WTC11 (cell line): ENCODE data around the gene ATP9B. TPM values are rescaled to one million over a fixed set of nuclear protein-coding genes. Genes with fewer than 3 reads are reported as not detected.

ENCODE experiments used
- ATAC-seq: fragments of 200-7000 bp; cut with Tn5 transposase; 2 replicates; pipeline ENCODE4 v1.10.0; 2021; ENCODE audit warnings: mild to moderate bottlenecking, moderate library complexity
- CTCF ChIA-PET: fragments of 300-600 bp; sonication (Branson Sonifier 250); formaldehyde crosslinking; loops from one replicate; lab custom pipeline; 2021; ENCODE audit warnings: antibody characterized with exemption; lab: Charles Lee
- POLR2A ChIA-PET: fragments of 350-600 bp; sonication (Branson Sonifier 250); formaldehyde crosslinking; loops from one replicate; lab custom pipeline; 2021; ENCODE audit warnings: antibody characterized with exemption; lab: Charles Lee
- DNase-seq: peaks from one replicate; pipeline ENCODE4 v3.0.0; 2021; ENCODE audit warnings: low spot score
- H3K27ac Mint-ChIP-seq: 2 replicates; pipeline ENCODE4 v1.8.0; 2021; ENCODE audit warnings: mixed read lengths
- H3K27me3 Mint-ChIP-seq: 2 replicates; pipeline ENCODE4 v1.8.0; 2021; ENCODE audit warnings: low read depth, mild to moderate bottlenecking, moderate library complexity, mixed read lengths
- H3K36me3 Mint-ChIP-seq: 2 replicates; pipeline ENCODE4 v1.8.0; 2021; ENCODE audit warnings: mixed read lengths
- H3K4me1 Mint-ChIP-seq: 2 replicates; pipeline ENCODE4 v1.8.0; 2022; ENCODE audit warnings: mixed read lengths
- H3K4me3 Mint-ChIP-seq: 2 replicates; pipeline ENCODE4 v1.8.0; 2021; ENCODE audit warnings: mild to moderate bottlenecking, moderate library complexity, mixed read lengths
- H3K9me3 Mint-ChIP-seq: 2 replicates; pipeline ENCODE4 v1.8.0; 2021; ENCODE audit warnings: mixed read lengths
- ATF1 ChIP-seq: sonication (generic); formaldehyde crosslinking; IDR thresholded peaks from 2 replicates; pipeline ENCODE4 v1.8.1; 2023; ENCODE audit warnings: mild to moderate bottlenecking, moderate library complexity, missing genetic modification reagents
- CBFB ChIP-seq: sonication (generic); formaldehyde crosslinking; IDR thresholded peaks from 2 replicates; pipeline ENCODE4 v1.8.1; 2022; ENCODE audit warnings: mild to moderate bottlenecking, low read depth, missing genetic modification reagents
- CREB1 ChIP-seq: sonication (generic); formaldehyde crosslinking; IDR thresholded peaks from 2 replicates; pipeline ENCODE4 v1.8.0; 2023; ENCODE audit warnings: mild to moderate bottlenecking, missing genetic modification reagents
- ELF4 ChIP-seq: sonication (generic); formaldehyde crosslinking; IDR thresholded peaks from 2 replicates; pipeline ENCODE4 v1.8.1; 2022; ENCODE audit warnings: low read depth, mild to moderate bottlenecking, moderate library complexity, missing genetic modification reagents
- ESRRA ChIP-seq: sonication (generic); formaldehyde crosslinking; IDR thresholded peaks from 2 replicates; pipeline ENCODE4 v1.8.1; 2022; ENCODE audit warnings: mild to moderate bottlenecking, missing genetic modification reagents, borderline replicate concordance
- GABPB1 ChIP-seq: sonication (generic); formaldehyde crosslinking; IDR thresholded peaks from 2 replicates; pipeline ENCODE4 v1.8.1; 2023; ENCODE audit warnings: mild to moderate bottlenecking, missing genetic modification reagents
- GTF2I ChIP-seq: fragments of 250-450 bp; sonication (Bioruptor Pico); conservative IDR thresholded peaks from 2 replicates; pipeline ENCODE4 v1.4.0; 2021; ENCODE audit warnings: mild to moderate bottlenecking
- OVOL2 ChIP-seq: fragments of 250-450 bp; sonication (Bioruptor Pico); IDR thresholded peaks from 2 replicates; pipeline ENCODE4 v1.9.0; 2021; ENCODE audit warnings: mild to moderate bottlenecking, borderline replicate concordance
- RELA ChIP-seq: sonication (generic); formaldehyde crosslinking; IDR thresholded peaks from 2 replicates; pipeline ENCODE4 v1.8.1; 2022; ENCODE audit warnings: missing genetic modification reagents, mild to moderate bottlenecking, borderline replicate concordance
- RORB ChIP-seq: fragments of 250-450 bp; sonication (Bioruptor Pico); IDR thresholded peaks from 2 replicates; pipeline ENCODE4 v1.9.0; 2021; ENCODE audit warnings: mild to moderate bottlenecking
- SMAD4 ChIP-seq: sonication (generic); formaldehyde crosslinking; IDR thresholded peaks from 2 replicates; pipeline ENCODE4 v1.8.0; 2022; ENCODE audit warnings: mild to moderate bottlenecking, missing genetic modification reagents
- ZBTB21 ChIP-seq: sonication (generic); formaldehyde crosslinking; IDR thresholded peaks from 2 replicates; pipeline ENCODE4 v1.8.1; 2023; ENCODE audit warnings: mild to moderate bottlenecking, missing genetic modification reagents, borderline replicate concordance
- ZNF219 ChIP-seq: sonication (generic); formaldehyde crosslinking; IDR thresholded peaks from 2 replicates; pipeline ENCODE4 v1.8.0; 2023; ENCODE audit warnings: missing genetic modification reagents, mild to moderate bottlenecking, borderline replicate concordance
- ZNF396 ChIP-seq: fragments of 250-450 bp; sonication (Bioruptor Pico); IDR thresholded peaks from 2 replicates; pipeline ENCODE4 v1.8.0; 2021; ENCODE audit warnings: mild to moderate bottlenecking, moderate library complexity, borderline replicate concordance
- total RNA-seq: library from RNA; stranded (reverse); gene quantifications from 3 replicates; pipeline ENCODE4 v1.2.3, GENCODE V29; 2021
- TF ChIP-seq, protein P1 (sequence below): sonication (generic); formaldehyde crosslinking; IDR thresholded peaks from 2 replicates; pipeline ENCODE4 v1.8.1; 2023; ENCODE audit warnings: mild to moderate bottlenecking, moderate library complexity, missing genetic modification reagents
- TF ChIP-seq, protein P2 (sequence below): sonication (generic); formaldehyde crosslinking; IDR thresholded peaks from 2 replicates; pipeline ENCODE4 v1.8.0; 2022; ENCODE audit warnings: mild to moderate bottlenecking, missing genetic modification reagents
- TF ChIP-seq, protein P3 (sequence below): sonication (generic); formaldehyde crosslinking; IDR thresholded peaks from 2 replicates; pipeline ENCODE4 v1.8.1; 2023; ENCODE audit warnings: mild to moderate bottlenecking, missing genetic modification reagents
- TF ChIP-seq, protein P4 (sequence below): sonication (generic); formaldehyde crosslinking; IDR thresholded peaks from 2 replicates; pipeline ENCODE4 v1.8.0; 2023; ENCODE audit warnings: missing genetic modification reagents
- TF ChIP-seq, protein P5 (sequence below): fragments of 250-450 bp; sonication (Bioruptor Pico); conservative IDR thresholded peaks from 2 replicates; pipeline ENCODE4 v1.9.0; 2021; ENCODE audit warnings: mild to moderate bottlenecking

Gene ATP9B
- total RNA-seq, 1 experiment from 2014 or later = 19.0 TPM

DNA sequence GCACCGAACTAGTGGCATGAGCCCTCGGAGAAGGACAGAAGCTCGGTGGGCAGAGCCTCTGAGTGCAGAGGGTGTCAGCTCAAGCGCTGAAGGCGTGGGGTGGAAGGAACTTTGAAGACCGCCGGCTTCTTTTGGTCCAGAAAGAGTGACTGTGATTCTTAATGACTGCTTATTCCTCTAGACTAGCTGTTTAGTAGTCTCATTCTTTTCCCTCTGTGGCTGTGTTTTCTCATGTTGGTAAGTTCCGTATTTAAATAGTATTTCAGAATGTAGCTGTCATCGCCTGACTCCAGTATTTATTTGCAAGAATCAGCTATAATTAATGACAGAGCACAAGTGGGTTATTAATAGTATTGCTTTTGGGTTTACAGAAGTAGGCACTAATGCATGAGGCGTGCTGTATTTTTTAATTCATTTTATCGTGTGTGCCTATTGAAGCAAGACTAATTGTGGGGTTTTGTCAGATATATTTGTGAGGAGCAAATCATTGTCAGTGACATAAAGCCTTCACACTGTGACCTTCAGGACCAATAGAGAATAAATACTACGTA is 245.7 kb downstream of the ATP9B start (continued):
- no peak for TF ChIP-seq GTF2I (CRISPR knock-in tag)

DNA sequence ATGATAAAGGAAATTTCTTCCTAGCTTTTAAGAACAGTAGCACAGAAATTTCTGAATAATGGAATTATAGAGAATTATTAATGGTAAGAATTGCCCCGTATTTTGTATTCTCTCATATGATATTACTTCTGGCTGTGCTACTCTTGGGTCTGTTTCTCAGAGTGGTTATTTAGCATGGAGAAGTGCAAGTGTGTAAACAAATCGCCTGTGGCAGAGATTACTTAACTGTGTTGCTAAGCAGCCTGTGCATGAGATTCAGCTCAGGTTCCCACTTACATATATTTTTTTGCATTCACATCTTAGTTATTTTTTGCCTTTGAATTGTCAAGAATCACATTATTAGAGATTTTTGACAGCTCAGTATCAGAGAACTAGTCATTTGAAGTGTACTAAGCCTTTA is 246.4 kb downstream of the ATP9B start:
- Mint-ChIP-seq H3K4me1 (peaks cover 4% of the 10 kb centered on the region; the same call in 1 of the 2 replicates), H3K27me3 (no peaks in the 10 kb centered on the region), H3K27ac (no peak overlapping the region), H3K9me3 (peaks cover 5% of the 10 kb centered on the region), H3K4me3 (no peak overlapping the region), H3K36me3 (peaks cover 10% of the 10 kb centered on the region)
- no peak for DNase-seq
- TF ChIP-seq RELA (no peak), CREB1 (no peak), ZBTB21 (no peak), RORB (CRISPR knock-in tag) (no peak), ELF4 (CRISPR knock-in tag) (no peak), CBFB (CRISPR knock-in tag) (no peak), GABPB1 (CRISPR knock-in tag) (no peak), SMAD4 (no peak), ESRRA (no peak)
- TF ChIP-seq, protein P1, sequence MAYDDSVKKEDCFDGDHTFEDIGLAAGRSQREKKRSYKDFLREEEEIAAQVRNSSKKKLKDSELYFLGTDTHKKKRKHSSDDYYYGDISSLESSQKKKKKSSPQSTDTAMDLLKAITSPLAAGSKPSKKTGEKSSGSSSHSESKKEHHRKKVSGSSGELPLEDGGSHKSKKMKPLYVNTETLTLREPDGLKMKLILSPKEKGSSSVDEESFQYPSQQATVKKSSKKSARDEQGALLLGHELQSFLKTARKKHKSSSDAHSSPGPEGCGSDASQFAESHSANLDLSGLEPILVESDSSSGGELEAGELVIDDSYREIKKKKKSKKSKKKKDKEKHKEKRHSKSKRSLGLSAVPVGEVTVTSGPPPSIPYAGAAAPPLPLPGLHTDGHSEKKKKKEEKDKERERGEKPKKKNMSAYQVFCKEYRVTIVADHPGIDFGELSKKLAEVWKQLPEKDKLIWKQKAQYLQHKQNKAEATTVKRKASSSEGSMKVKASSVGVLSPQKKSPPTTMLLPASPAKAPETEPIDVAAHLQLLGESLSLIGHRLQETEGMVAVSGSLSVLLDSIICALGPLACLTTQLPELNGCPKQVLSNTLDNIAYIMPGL = no peak
- TF ChIP-seq, protein P2, sequence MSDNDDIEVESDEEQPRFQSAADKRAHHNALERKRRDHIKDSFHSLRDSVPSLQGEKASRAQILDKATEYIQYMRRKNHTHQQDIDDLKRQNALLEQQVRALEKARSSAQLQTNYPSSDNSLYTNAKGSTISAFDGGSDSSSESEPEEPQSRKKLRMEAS (CRISPR knock-in tag) = no peak
- TF ChIP-seq, protein P3, sequence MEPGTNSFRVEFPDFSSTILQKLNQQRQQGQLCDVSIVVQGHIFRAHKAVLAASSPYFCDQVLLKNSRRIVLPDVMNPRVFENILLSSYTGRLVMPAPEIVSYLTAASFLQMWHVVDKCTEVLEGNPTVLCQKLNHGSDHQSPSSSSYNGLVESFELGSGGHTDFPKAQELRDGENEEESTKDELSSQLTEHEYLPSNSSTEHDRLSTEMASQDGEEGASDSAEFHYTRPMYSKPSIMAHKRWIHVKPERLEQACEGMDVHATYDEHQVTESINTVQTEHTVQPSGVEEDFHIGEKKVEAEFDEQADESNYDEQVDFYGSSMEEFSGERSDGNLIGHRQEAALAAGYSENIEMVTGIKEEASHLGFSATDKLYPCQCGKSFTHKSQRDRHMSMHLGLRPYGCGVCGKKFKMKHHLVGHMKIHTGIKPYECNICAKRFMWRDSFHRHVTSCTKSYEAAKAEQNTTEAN (CRISPR knock-in tag) = no peak
- TF ChIP-seq, protein P4, sequence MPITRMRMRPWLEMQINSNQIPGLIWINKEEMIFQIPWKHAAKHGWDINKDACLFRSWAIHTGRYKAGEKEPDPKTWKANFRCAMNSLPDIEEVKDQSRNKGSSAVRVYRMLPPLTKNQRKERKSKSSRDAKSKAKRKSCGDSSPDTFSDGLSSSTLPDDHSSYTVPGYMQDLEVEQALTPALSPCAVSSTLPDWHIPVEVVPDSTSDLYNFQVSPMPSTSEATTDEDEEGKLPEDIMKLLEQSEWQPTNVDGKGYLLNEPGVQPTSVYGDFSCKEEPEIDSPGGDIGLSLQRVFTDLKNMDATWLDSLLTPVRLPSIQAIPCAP (CRISPR knock-in tag) = no peak
- CTCF ChIA-PET = no interaction called here
- no peak for ATAC-seq
- POLR2A ChIA-PET = no interaction called here

DNA sequence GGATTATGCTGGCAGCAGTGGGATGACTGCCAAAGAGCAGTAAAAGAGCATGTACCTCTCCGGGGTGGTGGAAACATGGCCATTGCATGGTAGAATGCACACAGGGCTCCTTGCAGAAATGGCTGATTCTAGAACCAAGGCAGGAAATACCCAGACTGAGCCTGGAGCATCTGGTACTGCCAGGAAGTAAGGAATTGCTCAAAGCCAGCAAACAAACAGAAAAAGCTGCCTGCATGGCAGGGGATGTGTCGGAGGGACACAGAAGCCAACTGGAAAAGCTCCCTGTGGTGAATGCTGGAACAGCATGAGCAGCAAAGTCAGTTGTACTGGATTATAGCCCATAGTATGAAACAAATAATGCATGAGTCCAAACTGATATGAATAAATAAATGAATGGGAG is 248.5 kb downstream of the ATP9B start:
- CTCF ChIA-PET = interaction anchor here (0.7 to 0.9 kb wide), 2 partner anchors 61 to 62 kb away, joined by 3 read pairs; no protein-coding TSS in a partner anchor
- peak overlapping the region; percentile 43; the same call in 1 of the 2 replicates for H3K27ac Mint-ChIP-seq

More for the DNA sequence above, 248.5 kb downstream of the ATP9B start:
- Mint-ChIP-seq H3K27me3 (no peaks in the 10 kb centered on the region), H3K36me3 (peaks cover 10% of the 10 kb centered on the region), H3K4me3 (no peak overlapping the region), H3K9me3 (peaks cover 5% of the 10 kb centered on the region), H3K4me1 (peaks cover 4% of the 10 kb centered on the region; the same call in 1 of the 2 replicates)
- DNase-seq = no peak
- POLR2A ChIA-PET = no interaction called here
- no peak for TF ChIP-seq ATF1 (CRISPR knock-in tag)
- no peak for TF ChIP-seq ZNF396 (CRISPR knock-in tag)
- TF ChIP-seq, protein P5, sequence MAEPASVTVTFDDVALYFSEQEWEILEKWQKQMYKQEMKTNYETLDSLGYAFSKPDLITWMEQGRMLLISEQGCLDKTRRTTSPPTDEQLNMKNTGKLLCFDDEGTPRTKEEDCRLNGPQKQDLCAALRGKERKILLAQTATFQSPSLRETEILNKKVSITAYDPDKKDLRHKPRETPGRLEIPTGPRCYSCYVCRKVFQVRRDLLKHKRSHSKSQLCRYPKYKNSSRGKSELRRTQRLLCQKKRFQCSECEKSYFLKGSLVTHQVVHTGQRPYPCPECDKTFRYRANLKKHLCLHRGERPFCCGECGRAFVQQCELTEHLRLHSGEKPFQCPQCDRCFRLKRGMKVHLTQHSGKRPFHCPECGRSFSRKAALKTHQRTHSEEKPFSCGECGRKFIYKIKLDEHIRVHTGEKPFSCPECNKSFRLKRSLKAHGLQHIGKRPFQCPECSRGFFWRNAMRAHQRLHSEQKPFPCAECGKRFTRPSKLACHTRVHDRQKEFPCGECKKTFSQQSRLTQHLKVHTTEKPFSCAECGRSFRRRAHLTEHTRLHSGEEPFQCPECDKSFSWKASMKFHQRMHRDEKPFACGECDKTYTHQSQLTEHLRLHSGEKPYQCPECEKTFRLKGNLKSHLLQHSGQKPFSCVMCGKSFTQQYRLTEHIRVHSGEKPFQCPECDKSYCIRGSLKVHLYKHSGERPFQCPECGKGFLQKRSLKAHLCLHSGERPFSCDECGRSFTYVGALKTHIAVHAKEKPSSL = no peak
- TF ChIP-seq OVOL2 (CRISPR knock-in tag) = no peak
- no peak for TF ChIP-seq ZNF219
- peak; percentile 51 for ATAC-seq
